ENCODE measurements around the gene KIF23. TPM values are rescaled to one million over a fixed set of nuclear protein-coding genes. Genes with fewer than 3 reads are reported as not detected.

The KIF23 gene
- total and polyA plus RNA-seq, 2 experiments from 2014 or later: 52.9 to 103 TPM

- no peak for ATAC-seq
- H4K20me1 ChIP-seq (replicated peaks; ENCODE audit: insufficient read depth): no peaks in the 10 kb centered on the region
- H3K36me3 Mint-ChIP-seq (ENCODE audit: low read depth): peaks cover 4% of the 10 kb centered on the region; the same call in 2 of the 3 replicates
These were observed 11.3 kb upstream of the KIF23 start for GRCh38 chr15:69402816-69403215.

More at GRCh38 chr15:69402816-69403215, 11.3 kb upstream of the KIF23 start:
- H3K4me1 ChIP-seq (ENCODE audit: insufficient read depth): no peaks in the 10 kb centered on the region
- no peaks in the 10 kb centered on the region for H3F3A ChIP-seq (replicated peaks; ENCODE audit: low read depth)
- H2AFZ ChIP-seq: no peak overlapping the region
- Mint-ChIP-seq H3K9me3 (no peaks in the 10 kb centered on the region), H3K4me3 (no peak overlapping the region), H3K27ac (no peak overlapping the region), H3K27me3 (ENCODE audit: insufficient read depth, low read depth, poor library complexity) (peaks cover 3% of the 10 kb centered on the region), H3K4me1 (peaks cover 6% of the 10 kb centered on the region; the same call in 1 of the 3 replicates)
- H3K36me3 ChIP-seq (ENCODE audit: insufficient read depth): no peaks in the 10 kb centered on the region
- no peak overlapping the region for H3K4me2 ChIP-seq
- no peak for DNase-seq (ENCODE audit: low spot score)
- no peaks in the 10 kb centered on the region for H3K27me3 ChIP-seq (ENCODE audit: insufficient read depth)
- no peak for TF ChIP-seq REST (IDR thresholded peaks at IDR 0.05; ENCODE audit: unreplicated experiment)
- TF ChIP-seq POLR2AphosphoS5 (IDR thresholded peaks at IDR 0.05; ENCODE audit: low read depth): no peak
- no peak for TF ChIP-seq NANOG (IDR thresholded peaks at IDR 0.05; ENCODE audit: borderline replicate concordance)
- no peak for TF ChIP-seq STAT1 (IDR thresholded peaks at IDR 0.05; ENCODE audit: unreplicated experiment)
- TF ChIP-seq ZNF114 (CRISPR knock-in tag; IDR thresholded peaks at IDR 0.05): no peak
- no peak for TF ChIP-seq ZNF331 (CRISPR knock-in tag; IDR thresholded peaks at IDR 0.05; ENCODE audit: low read depth)
- TF ChIP-seq JUNB (IDR thresholded peaks at IDR 0.05; ENCODE audit: unreplicated experiment): no peak
- no peak for TF ChIP-seq CREB1 (CRISPR knock-in tag; IDR thresholded peaks at IDR 0.05; ENCODE audit: low read depth)
- no peak for TF ChIP-seq ZNF462 (CRISPR knock-in tag; IDR thresholded peaks at IDR 0.05)
- no peak for TF ChIP-seq EZH2 (IDR thresholded peaks at IDR 0.05; ENCODE audit: low read depth, unreplicated experiment)
- TF ChIP-seq, protein P1, sequence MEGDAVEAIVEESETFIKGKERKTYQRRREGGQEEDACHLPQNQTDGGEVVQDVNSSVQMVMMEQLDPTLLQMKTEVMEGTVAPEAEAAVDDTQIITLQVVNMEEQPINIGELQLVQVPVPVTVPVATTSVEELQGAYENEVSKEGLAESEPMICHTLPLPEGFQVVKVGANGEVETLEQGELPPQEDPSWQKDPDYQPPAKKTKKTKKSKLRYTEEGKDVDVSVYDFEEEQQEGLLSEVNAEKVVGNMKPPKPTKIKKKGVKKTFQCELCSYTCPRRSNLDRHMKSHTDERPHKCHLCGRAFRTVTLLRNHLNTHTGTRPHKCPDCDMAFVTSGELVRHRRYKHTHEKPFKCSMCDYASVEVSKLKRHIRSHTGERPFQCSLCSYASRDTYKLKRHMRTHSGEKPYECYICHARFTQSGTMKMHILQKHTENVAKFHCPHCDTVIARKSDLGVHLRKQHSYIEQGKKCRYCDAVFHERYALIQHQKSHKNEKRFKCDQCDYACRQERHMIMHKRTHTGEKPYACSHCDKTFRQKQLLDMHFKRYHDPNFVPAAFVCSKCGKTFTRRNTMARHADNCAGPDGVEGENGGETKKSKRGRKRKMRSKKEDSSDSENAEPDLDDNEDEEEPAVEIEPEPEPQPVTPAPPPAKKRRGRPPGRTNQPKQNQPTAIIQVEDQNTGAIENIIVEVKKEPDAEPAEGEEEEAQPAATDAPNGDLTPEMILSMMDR (conservative IDR thresholded peaks at IDR 0.05; ENCODE audit: low read depth in 2 of 2): no peak
- no peak for TF ChIP-seq EZH2phosphoT487 (IDR thresholded peaks at IDR 0.05; ENCODE audit: unreplicated experiment)
- no peak for TF ChIP-seq ETS1 (IDR thresholded peaks at IDR 0.05)
- no peak overlapping the region for H3K27ac ChIP-seq (ENCODE audit: low read depth)
- H3K4me3 ChIP-seq: no peak overlapping the region
- H3K79me2 ChIP-seq (replicated peaks; ENCODE audit: insufficient read depth): no peaks in the 10 kb centered on the region
- no peaks in the 10 kb centered on the region for H3K9me2 ChIP-seq (ENCODE audit: insufficient read depth)

All from GM23338 (cell line).